Lower leg skin (tissue), 4 donors: Measurements from ENCODE around the gene RAP1GAP2. TPM values are rescaled to one million over a fixed set of nuclear protein-coding genes. Genes with fewer than 3 reads are reported as not detected.

Experiments
- DNase-seq, 2 donors: peaks; one replicate each; pipeline ENCODE4 v3.0.0-alpha.2; 2019; ENCODE audit warnings: low spot score in 2 of 2
- H3K4me3 ChIP-seq: fragments of 200-600 bp; sonication (generic); 2 replicates; pipeline ENCODE4 v1.5.1; 2017; ENCODE audit warnings: mild to moderate bottlenecking, low read depth; ENCODE audit not compliant: poor library complexity, severe bottlenecking
- POLR2A ChIP-seq, 2 donors: fragments of 450-650 bp; IDR thresholded peaks; one replicate each; pipeline ENCODE4 v1.6.1; 2016 to 2017; ENCODE audit warnings: antibody characterized with exemption in 2 of 2, mild to moderate bottlenecking in 1 of 2, moderate library complexity in 1 of 2
- WGBS, 2 donors: methylation state at CpG; one replicate each; pipeline ENCODE4 v1.1.5; 2018; 5-methylcytosine and 5-hydroxymethylcytosine counted together
- intact Hi-C: fragments of 100-400 bp; cut with DNase I; formaldehyde crosslinking; loops from one replicate; pipeline ENCODE4 v1.15.0; 2023; ENCODE audit warnings: low total_unique reads
- total RNA-seq, 4 donors: library from RNA; depleted of rRNA; stranded (reverse); fragments of >200 nt; gene quantifications; one replicate each; pipeline ENCODE4 v1.1.0, GENCODE V29; 2016
- TF ChIP-seq, protein P1 (sequence below), 3 donors: fragments of 450-650 bp; IDR thresholded peaks; one replicate each; pipeline ENCODE4 v1.5.1; 2016; ENCODE audit warnings: antibody characterized with exemption in 3 of 3, mild to moderate bottlenecking in 3 of 3, moderate library complexity in 2 of 3

Gene RAP1GAP2
- total RNA-seq, 4 donors from 2014 or later: 9.2 to 15.3 (median 12.8) TPM

DNA sequence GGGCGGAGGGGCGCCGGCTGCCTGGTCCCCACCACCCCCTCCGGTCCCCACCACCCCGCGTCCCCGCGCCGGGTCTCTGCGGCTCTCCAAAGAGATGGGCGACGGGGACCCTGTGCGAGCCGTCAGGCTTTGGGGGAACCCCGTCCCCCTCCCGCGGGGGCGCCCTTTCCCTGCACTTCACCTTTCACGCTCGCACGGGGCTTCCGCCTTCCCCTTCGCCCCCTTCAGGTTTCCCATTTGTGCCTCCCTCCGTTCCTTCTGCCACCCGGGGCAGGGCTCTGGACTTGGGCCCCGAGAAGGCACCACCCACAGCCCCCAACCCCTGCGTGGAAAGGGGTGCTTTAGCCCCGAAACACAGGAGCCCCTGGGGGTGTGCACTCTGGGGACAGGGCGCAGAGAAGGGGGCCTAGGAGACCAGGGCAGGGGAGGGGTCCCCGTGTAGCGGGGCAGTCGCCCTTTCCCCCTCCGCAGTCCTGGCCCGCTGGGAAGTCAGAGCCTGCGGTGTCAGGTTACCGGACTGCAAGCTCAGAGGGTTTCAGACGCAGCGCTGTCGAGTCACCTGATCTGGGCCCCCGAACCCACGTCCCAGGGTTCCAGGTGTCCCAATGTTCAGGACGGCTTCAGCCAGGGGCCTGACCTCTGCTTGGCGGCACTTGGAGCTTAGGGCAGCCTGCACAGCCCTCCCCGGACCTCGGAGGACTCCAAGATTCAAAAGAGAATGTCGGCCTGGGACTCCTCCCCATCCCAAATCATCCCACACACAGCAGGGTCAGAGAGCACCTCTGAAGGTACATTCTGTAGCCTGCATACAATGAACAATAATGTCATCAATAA, 40.1 kb upstream of the RAP1GAP2 start:
- H3K4me3 ChIP-seq: no peak overlapping the region
- 2 to 4% methylated on average over 21 to 37 of the region's 46 CpGs for WGBS, 2 donors
- TF ChIP-seq, protein P1, sequence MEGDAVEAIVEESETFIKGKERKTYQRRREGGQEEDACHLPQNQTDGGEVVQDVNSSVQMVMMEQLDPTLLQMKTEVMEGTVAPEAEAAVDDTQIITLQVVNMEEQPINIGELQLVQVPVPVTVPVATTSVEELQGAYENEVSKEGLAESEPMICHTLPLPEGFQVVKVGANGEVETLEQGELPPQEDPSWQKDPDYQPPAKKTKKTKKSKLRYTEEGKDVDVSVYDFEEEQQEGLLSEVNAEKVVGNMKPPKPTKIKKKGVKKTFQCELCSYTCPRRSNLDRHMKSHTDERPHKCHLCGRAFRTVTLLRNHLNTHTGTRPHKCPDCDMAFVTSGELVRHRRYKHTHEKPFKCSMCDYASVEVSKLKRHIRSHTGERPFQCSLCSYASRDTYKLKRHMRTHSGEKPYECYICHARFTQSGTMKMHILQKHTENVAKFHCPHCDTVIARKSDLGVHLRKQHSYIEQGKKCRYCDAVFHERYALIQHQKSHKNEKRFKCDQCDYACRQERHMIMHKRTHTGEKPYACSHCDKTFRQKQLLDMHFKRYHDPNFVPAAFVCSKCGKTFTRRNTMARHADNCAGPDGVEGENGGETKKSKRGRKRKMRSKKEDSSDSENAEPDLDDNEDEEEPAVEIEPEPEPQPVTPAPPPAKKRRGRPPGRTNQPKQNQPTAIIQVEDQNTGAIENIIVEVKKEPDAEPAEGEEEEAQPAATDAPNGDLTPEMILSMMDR (IDR thresholded peaks at IDR 0.05): no peak
- no peak for TF ChIP-seq POLR2A (IDR thresholded peaks at IDR 0.05)
- no peak for DNase-seq
- intact Hi-C loops: no loop called here

DNA sequence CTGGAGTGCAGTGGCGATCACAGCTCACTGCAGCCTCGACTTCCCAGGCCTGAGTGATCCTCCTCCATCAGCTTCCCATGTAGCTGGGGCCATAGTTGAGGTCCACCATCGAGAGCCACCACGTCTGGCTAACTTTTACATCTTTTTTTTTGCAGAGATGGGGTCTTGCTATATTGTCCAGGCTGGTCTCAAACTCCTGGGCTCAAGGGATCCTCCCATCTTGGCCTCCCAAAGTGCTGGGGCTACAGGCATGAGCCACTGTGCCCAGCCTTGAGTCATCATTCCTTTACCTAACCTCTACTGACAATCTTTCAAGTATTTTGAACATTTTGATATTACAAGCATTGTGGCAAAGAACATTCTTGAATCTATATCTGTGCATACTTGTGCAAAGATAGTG, 37.4 kb upstream of the RAP1GAP2 start:
- no peak overlapping the region for H3K4me3 ChIP-seq
- TF ChIP-seq POLR2A (IDR thresholded peaks at IDR 0.05): no peak
- TF ChIP-seq, protein P1 (IDR thresholded peaks at IDR 0.05): no peak
- intact Hi-C loops: no loop called here
- WGBS, 2 donors: 65 to 76% methylated on average over 4 of the region's 4 CpGs
- DNase-seq: no peak

DNA sequence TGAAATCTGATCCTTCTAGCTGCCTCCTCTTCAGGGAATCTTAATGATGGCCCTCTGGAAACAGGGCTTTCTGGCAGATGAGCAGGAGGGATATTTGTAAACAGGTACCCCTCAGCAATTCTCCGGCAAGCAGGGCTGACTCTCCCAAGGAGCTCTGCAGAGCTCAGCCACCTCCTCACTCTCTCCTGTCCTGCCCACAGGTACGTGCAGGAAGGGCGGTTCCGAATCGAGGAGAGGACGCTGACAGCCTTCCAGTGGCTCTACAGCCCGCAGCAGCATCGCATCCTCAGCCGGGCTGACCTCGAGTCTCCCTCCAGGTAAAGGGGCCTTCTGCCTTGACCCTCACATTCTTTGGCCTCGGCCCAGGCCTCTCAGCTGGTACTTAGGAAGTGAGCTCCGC, 26.1 kb upstream of the RAP1GAP2 start:
- 32% methylated on average over 12 of the region's 12 CpGs for WGBS, 2 donors

GRCh38 chr17:2775206-2775605, 21.0 kb upstream of the RAP1GAP2 start:
- TF ChIP-seq, protein P1 (IDR thresholded peaks at IDR 0.05): no peak
- no peak for TF ChIP-seq POLR2A (IDR thresholded peaks at IDR 0.05)
- 83 to 85% methylated on average over 6 of the region's 6 CpGs for WGBS, 2 donors
- intact Hi-C loops: loop anchor here (5.0 kb wide), 1 partner anchor 242 kb away; no protein-coding TSS in a partner anchor

More for the DNA sequence above, 26.1 kb upstream of the RAP1GAP2 start:
- no peak for TF ChIP-seq POLR2A (IDR thresholded peaks at IDR 0.05)
- TF ChIP-seq, protein P1 (IDR thresholded peaks at IDR 0.05): no peak
- DNase-seq: no peak
- H3K4me3 ChIP-seq: no peak overlapping the region
- intact Hi-C loops: no loop called here

DNA sequence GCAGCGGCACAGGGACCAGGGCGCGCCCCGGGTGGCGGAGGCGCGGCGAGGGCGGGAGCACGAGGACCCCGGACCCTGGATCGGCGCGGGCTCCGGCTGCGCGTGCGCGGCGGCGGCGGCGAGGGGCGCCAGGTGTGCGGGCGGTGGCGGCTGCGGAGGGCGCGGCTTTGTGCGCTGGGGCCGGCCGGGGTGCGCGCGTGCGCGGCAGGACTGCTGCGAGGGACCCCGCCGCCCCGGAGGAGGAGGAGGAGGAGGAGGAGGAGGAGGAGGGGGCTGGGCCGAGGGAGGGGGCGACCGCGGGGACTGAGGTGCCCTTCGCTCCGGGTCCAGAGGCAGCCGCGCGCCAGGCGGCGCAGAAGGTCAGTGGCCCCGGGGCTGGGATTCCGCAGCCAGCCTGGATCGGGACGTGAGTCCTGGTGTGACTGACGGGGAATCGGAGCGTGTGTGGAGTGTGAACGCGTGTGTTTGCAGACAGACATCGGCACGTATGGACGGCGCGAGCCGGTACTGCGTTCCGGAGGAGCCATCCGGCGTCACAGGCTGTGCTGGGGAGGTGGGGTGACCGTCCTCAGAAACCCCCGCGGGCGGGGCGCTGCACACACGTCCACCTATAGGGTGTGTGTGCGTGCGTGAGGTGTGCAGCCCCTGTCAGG, 19.5 kb upstream of the RAP1GAP2 start:
- intact Hi-C loops: loop anchor here (5.0 kb wide), 1 partner anchor 241 kb away; no protein-coding TSS in a partner anchor
- no peak for DNase-seq
- H3K4me3 ChIP-seq: no peak overlapping the region
- no peak for TF ChIP-seq POLR2A (IDR thresholded peaks at IDR 0.05)
- TF ChIP-seq, protein P1 (IDR thresholded peaks at IDR 0.05): no peak
- 1% methylated on average over 48 to 55 of the region's 80 CpGs for WGBS, 2 donors

More at GRCh38 chr17:2775206-2775605, 21.0 kb upstream of the RAP1GAP2 start:
- no peak for DNase-seq
- no peak overlapping the region for H3K4me3 ChIP-seq
